Measurements from ENCODE around the gene VPS39. TPM values are rescaled to one million over a fixed set of nuclear protein-coding genes. Genes with fewer than 3 reads are reported as not detected.

VPS39 gene
- total RNA-seq, result 53.0 and 66.7 TPM in 2 replicates

GRCh38 chr15:42207674-42208579 is at the start of gene VPS39:
TSS of gene VPS39 (minus strand) at chr15:42208304. CDS start at chr15:42208153, 151 bp downstream.

GRCh38 chr15:42156243-42156922 is 51.7 kb downstream of the VPS39 start, which contains the start of gene PLA2G4F:
TSS of gene PLA2G4F (minus strand) at chr15:42156636. CDS start at chr15:42156549, 87 bp downstream.

Small RNA genes lying within 50 kb of the gene (small RNA-seq; reads per million reads assigned to genes)
- gene MIR627 (ENCODE audit: low replicate concordance), result 4.5 reads per million, percentile 86 among the genes with 10 or more reads in this experiment

Other genes starting within 250 kb of the VPS39 start
- gene EHD4, start 235.7 kb downstream of the VPS39 start, total RNA-seq, result 14.7 and 60.0 TPM in 2 replicates
- not detected in 2 replicates for gene PLA2G4E, start 187.3 kb downstream of the VPS39 start, total RNA-seq
- not detected in 2 replicates for gene PLA2G4D, start 113.7 kb downstream of the VPS39 start, total RNA-seq
- not detected in 2 replicates for gene PLA2G4F, start 51.7 kb downstream of the VPS39 start, total RNA-seq
- gene GANC, start 64.9 kb upstream of the VPS39 start, total RNA-seq, result 13.1 and 24.5 TPM in 2 replicates
- gene TMEM87A, start 65.1 kb upstream of the VPS39 start, total RNA-seq, result 67.4 and 84.3 TPM in 2 replicates
- gene CAPN3, start 151.2 kb upstream of the VPS39 start, total RNA-seq, result 0.88 and 2.0 TPM in 2 replicates